AG08396 (cell line): ENCODE data around the gene OGFOD3.

Experiments used
- DNase-seq: peaks from one replicate; pipeline ENCODE4 v3.0.0; 2012; ENCODE audit warnings: low spot score, mixed read lengths

Gene OGFOD3

GRCh38 chr17:82446649-82447048 is 28.3 kb upstream of the OGFOD3 start:
- DNase-seq = no peak

DNA sequence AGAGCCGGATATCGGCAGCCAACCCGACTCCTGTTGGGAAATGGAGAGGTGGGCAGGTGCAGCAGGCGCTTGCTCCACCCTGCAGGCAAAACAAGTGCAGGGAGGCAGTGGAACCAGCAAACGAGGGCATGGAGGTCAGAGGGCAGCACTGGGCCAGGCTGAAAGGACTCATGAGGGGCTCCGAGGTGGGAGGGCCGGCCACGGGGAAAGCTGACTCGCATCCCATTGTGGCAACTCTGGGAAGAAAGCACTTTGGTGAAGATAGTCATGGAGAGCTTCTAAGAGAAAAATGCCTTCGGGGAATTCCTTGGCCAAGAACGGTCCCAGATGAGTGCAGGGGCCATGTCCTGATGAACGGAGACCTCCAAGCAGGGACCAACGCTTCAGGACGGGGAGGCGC is 27.7 kb upstream of the OGFOD3 start:
- DNase-seq = no peak

DNA sequence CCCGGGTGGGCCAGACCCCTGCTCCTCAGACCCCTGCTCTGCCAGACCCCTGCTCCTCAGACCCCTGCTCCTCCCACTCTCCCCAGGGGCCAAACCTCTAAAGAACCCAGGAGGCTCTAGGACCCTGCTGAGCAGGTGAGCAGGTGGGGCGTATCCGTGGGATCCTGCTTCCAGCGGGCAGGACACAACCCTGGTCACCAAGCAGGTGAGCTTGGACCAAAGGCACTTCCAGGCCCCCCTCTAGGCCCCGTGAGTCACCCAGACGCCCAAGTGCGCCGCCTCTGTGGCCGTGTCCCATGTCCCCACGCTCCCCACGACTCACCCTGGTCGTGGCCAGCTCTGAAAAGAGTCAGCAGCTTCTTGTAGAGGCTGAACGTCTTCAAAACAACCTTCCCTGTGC is 27.2 kb upstream of the OGFOD3 start:
- DNase-seq = no peak

GRCh38 chr17:82444941-82445521 is 26.6 kb upstream of the OGFOD3 start:
- DNase-seq = no peak

DNA sequence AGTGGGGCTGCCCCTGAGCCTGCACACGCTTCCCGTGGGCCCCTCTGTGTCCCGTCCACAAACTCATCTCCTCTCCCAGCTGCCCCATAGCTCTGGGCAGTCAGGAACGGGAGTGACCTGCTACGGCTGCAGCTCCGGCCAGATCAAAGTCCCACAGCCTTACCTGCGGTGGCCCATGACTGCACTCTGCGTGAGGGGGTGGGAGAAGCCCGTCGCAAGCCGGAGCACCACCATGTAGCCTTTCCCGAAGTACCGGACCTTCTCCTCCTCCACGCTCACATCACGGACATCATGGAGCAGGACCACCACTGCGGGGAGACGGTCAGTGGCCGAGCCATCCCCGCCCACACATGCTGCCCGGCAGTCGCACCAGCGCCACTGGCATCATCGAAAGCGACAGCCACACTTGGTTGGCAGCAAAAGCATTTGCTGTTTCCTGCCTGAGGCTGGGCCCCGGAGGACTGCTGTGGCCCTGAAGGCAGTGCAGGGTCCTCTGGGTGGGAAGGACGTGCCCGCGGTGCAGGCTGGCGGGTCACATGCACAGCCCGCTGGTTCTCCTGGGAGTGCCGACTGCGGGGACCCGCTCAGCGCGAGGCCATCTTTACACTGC is 26.0 kb upstream of the OGFOD3 start:
- no peak for DNase-seq

DNA sequence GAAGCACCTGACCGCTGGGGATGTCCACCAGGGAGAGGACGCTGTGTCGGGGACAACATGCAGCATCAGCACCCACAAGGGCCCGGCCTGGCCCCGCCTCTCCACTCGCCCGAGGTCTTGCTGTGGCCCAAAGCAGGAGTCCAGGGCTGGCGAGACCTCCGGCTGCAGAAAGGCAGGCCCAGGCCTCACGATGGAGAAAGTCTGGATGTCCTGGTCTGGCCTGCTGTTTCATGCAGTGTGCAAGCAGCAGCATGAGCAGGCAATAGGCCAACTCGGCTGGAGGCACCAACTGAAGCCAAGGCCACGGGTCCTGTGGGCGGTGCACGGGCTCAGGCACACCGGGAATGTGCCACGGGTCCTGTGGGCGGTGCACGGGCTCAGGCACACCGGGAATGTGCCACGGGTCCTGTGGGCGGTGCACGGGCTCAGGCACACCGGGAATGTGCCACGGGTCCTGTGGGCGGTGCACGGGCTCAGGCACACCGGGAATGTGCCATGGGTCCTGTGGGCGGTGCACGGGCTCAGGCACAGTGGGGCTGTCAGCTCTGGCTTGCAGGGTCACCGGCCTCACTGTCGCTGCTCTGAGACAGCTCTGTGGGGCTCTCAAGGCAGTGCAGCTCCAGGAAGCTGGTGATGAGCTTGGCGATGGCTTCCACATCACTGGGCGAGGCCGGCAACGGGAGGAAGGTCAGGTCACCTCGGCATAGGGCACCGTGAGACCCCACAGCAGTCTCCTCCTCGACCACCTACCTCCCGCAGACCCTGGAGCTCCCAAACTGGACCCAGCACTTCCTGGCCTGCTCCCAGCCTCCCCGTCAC is 25.3 kb upstream of the OGFOD3 start:
- no peak for DNase-seq

DNA sequence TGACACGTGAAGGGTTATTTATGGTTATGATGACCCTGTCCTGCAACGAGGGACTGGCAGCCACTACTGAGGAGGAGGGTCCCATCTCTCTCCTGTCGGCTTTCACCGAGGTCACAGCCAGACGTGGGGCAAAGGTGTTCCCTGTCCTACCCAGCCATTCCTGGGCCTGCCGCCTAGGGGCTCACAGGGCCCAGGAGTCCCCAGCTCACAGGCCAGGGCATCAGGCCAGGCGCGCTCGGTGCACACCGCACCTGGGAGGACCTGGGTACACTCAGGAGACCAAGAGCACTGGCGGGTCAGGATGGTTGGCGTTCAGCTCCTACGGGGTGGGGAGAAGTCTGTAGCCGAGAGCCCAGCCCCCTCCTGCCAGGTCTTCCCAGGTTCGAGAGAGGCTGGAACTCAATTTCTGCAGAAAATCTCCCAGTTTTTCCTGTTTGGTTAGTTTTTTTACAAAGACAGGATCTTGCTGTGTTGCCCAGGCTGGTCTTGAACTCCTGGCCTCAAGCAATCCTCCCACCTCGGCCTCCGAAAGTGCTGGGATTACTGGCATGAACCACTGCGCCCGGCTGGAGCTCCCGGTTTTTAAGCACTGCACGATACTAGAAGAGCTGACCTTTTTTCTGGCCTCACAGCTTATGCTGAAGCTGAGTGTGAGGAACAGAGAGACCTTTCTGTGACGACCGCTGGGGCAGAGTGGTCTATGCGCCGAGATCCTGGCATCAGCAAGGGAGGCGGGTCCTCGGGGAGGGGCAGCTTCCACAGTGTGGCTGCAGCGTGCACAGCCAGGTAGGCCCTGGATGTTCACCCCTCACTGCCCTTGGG is 24.5 kb upstream of the OGFOD3 start:
- no peak for DNase-seq

DNA sequence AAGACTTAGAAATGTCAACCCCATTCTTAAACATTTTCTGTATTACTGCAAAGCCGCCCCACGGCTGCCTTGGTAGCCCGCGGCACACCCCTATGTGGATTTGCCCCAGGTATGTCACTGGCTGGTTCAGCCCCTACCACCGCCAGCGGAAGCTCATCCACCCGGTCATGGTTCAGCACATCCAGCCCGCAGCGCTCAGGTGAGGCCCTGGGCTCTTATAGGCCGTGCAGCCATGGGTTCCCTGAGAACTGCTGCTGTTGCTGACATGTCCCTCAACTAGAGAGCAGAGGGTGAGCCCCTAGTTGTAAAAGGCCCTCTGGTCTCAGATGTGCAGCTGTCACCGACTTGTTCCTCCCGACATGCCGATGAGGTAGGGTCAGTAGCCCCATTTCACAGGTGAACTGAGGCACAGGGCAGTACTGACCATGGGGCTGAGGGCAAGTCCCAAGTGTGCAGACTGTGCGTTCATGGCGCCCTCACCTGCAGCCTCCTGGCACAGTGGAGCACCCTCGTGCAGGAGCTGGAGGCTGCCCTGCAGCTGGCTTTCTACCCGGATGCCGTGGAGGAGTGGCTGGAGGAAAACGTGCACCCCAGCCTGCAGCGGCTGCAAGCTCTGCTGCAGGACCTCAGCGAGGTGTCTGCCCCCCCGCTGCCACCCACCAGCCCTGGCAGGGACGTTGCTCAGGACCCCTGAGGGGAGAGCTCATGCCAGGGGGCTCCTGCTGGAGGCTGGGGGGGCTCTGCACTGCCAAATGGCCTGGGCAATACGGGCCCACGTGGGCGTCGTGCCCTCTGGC is 23.5 kb upstream of the OGFOD3 start:
- no peak for DNase-seq

DNA sequence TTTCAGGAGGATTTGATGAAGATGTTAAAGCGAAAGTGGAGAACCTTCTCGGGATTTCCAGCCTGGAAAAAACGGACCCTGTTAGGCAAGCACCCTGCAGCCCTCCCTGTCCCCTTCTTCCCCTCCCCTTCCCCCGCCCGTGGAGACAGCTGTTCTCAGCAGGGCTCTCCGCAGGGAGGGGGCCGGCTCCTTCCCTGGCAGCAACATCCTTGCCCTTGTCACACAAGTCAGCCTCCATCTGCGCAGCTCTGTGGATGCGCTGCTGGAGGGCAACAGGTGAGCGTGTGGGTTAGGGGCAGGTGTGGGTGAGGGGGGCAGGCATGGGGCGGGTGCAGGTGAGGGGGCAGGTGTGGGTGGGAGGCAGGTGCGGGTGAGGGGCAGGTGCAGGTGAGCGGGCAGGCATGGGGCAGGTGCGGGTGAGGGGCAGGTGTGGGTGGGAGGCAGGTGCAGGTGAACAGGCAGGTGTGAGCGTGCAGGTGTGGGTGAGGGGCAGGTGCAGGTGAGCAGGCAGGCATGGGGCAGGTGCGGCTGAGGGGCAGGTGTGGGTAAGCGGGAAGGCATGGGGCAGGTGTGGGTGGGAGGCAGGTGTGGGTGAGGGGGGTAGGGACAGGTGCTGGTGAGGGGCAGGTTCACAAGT is 22.7 kb upstream of the OGFOD3 start:
- peak; percentile 43 for DNase-seq

- no peak for DNase-seq
Measured at GRCh38 chr17:82440469-82440981, 22.1 kb upstream of the OGFOD3 start.

DNA sequence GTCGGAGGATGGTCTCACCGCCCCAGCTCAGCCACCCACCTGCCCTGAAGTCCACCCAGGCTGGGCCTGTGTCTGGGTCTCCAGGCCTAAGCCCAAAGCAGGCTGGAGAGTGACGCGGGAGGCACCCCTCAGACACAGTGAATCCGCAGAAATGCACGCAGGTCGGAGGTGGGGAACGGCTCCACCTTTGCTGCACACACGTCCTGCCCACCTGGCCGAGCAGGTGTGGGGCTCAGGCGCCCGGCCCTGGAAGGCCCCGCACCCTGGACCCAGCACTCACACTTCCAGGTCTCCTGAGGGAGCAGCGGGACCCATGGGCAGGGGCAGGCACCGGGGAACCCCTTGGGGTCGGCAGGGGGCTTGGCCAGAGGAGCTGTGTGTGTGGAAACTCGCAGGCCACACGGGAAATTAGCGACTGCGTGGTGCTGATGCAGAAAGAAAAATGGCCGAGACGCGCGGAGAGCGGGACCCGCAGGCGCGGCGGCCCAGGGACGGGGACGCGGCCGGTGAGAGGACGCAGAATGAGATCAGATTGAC is 21.5 kb upstream of the OGFOD3 start:
- DNase-seq = no peak

GRCh38 chr17:82439194-82439828 is 20.9 kb upstream of the OGFOD3 start:
- no peak for DNase-seq

DNA sequence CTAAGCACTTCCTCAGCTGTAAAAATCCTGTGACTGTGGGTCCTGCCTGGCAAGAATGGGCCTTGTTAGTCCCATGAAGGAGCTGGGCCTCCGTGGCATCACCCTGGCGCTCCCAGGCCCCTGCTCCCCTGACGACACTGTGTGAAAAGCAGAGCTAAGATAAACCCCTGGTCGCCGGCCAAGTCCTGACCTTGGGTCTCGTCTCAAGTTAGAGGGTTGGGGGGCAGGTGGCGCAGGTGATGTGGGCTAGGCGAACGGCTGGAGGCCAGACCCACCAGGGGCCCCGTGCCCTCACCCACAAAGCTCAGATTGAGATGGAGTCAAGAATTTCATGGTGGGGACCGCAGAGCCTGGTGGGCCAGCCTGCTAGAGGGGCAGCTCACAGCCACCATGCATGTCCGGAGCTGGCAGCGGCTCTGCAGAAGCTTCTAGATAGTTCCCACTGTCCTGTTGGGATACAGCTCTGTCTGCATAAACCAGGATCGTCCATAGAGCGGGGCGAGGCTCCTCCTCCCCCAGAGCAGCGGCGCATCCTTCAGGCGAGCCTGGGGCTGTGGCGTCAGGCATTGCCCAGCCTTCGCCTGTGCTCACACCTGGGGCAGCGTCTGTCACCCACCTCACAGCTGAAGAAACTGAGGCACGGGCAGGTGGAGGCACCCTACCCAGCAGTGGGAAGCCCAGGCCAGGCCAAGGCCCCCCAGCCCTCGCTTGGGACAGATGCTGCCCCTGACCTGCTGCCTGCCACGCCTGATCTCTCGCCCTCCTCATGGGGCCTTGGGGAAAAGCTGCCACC is 20.2 kb upstream of the OGFOD3 start:
- no peak for DNase-seq

DNA sequence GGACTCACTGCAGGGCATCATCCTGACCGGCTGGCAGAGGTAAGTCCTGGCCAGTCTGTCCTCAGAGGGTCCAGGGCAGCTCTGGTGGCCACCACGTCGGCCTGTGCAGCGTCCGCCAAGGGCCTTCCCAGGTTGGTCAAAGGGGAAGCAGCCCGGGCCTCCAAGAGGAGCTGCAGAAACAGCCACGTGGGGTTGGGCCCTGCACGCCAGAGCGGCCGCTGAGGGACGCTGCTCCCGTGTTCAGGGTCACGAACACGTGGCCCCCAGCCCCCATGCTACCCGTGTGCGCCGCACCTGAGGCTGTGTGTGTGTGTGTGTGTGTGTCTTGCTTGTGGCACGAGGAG is 18.9 kb upstream of the OGFOD3 start:
- no peak for DNase-seq

- DNase-seq = no peak
Measured at GRCh38 chr17:82436601-82437324, 18.4 kb upstream of the OGFOD3 start.

DNA sequence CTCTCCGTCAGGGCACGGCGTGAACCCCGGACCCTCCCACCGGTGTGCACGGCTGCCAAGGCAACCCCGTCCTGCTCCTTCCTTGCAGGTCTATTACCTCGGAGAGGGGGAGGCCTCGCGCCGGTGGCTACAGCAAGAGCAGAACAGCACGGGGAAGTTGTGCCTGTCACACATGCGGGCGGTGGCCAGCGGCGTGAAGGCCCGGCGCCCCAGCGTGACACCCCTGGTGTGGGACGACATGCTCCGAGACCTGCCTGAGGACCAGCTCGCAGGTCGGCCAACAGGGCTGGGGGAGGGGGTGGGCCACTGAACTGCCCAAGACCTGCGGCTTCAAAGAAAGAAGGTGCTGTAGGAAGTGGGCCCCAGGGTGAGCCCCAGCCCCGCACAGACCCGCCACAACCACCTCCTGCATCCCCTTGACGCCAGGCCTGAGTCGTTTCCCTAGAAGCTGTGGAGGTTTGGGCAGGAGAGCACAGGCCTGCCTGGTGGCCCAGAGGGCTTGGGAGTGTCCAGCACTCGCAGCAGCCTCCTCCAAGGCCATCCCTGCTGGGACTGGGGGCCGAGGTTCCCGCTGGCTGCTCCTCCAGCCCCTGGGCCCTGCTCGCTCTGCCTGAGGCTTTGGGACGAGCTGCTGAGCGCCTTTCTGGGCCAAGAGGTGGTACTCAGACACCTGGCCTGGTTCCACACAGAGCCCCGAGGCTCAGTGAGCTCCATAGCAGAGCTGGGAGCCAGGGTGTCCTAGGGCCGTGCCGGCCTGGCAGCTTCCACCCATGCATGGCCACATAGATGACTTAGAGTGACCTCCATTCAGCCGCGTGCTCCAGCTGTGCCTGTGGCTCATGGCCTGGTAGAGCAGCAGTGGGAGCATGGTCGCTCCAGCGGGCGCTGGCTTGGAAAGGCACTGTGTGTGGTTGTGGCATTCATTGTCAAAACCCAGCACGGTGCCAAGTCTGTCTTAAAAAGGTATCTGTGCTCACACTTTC is 17.5 kb upstream of the OGFOD3 start:
- DNase-seq = no peak

GRCh38 chr17:82435103-82435502 is 16.7 kb upstream of the OGFOD3 start:
- peak; percentile 52 for DNase-seq

DNA sequence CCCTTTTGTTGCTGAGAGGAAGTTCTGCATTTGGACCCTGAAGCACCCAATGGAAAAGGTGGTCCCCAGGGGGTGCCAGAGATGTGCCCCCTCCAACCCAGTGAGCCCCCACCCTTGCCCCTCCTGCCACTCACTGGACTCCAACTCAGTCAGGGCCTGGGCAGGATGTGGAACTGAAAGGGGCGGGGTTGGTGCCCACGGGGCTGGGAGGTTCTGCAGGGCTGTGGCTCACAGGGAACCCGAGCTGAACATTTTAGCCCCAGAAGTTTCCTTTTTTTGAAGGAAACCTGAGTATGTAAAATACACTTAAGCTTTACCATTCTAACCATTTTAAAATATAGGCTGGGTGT is 15.8 kb upstream of the OGFOD3 start:
- DNase-seq = no peak
